Neural cell (in vitro differentiated cells): Measurements from ENCODE around the gene BRSK2. TPM values are rescaled to one million over a fixed set of nuclear protein-coding genes. Genes with fewer than 3 reads are reported as not detected.

Experiments used
- H2AFZ ChIP-seq: fragments of 200-600, 300-800 bp; sonication (generic), shearing (Covaris generic); 2 replicates; pipeline ENCODE4 v1.6.0; 2014; ENCODE audit warnings: low read depth, mild to moderate bottlenecking, antibody characterized with exemption, low read length, moderate library complexity
- H3F3A ChIP-seq: fragments of 200-600 bp; shearing (Covaris generic); 2 replicates; pipeline ENCODE4 v1.6.1; 2016; ENCODE audit warnings: mild to moderate bottlenecking, moderate library complexity, mixed read lengths, antibody characterized with exemption, low read length; ENCODE audit not compliant: insufficient read depth, poor library complexity, severe bottlenecking
- H3K27ac ChIP-seq: fragments of 200-600, 300-800 bp; sonication (generic), shearing (Covaris generic); 2 replicates; pipeline ENCODE4 v1.5.1; 2014; ENCODE audit warnings: mild to moderate bottlenecking, low read length, moderate library complexity
- H3K27me3 ChIP-seq: fragments of 300-800, 200-600 bp; sonication (generic), shearing (Covaris generic); 2 replicates; pipeline ENCODE4 v1.6.0; 2014; ENCODE audit warnings: mild to moderate bottlenecking, low read depth, low read length, moderate library complexity; ENCODE audit not compliant: insufficient read depth
- H3K36me3 ChIP-seq: fragments of 300-800, 200-600 bp; sonication (generic), shearing (Covaris generic); 2 replicates; pipeline ENCODE4 v1.5.1; 2014; ENCODE audit warnings: mild to moderate bottlenecking, antibody characterized with exemption, low read length, moderate library complexity; ENCODE audit not compliant: insufficient read depth
- H3K4me2 ChIP-seq: fragments of 300-800, 200-600 bp; sonication (generic), shearing (Covaris generic); 2 replicates; pipeline ENCODE4 v1.6.0; 2014; ENCODE audit warnings: mild to moderate bottlenecking, low read length
- H3K4me3 ChIP-seq: fragments of 300-800, 200-600 bp; sonication (generic), shearing (Covaris generic); 2 replicates; pipeline ENCODE4 v1.5.1; 2014; ENCODE audit warnings: mild to moderate bottlenecking, low read length, moderate library complexity
- H3K79me2 ChIP-seq: fragments of 200-600 bp; shearing (Covaris generic); replicated peaks from 2 replicates; pipeline ENCODE4 v1.6.0; 2014; ENCODE audit warnings: mild to moderate bottlenecking, low read length, moderate library complexity; ENCODE audit not compliant: insufficient read depth
- H3K9ac ChIP-seq: fragments of 300-800, 200-600 bp; sonication (generic), shearing (Covaris generic); 2 replicates; pipeline ENCODE4 v1.6.1; 2016; ENCODE audit warnings: mild to moderate bottlenecking, low read length, mixed read lengths
- H3K9me2 ChIP-seq: fragments of 200-600 bp; shearing (Covaris generic); 2 replicates; pipeline ENCODE4 v1.6.1; 2016; ENCODE audit warnings: mild to moderate bottlenecking, low read length, mixed read lengths; ENCODE audit not compliant: insufficient read depth
- H3K9me3 ChIP-seq: fragments of 200-600, 300-800 bp; sonication (generic), shearing (Covaris generic); 2 replicates; pipeline ENCODE4 v1.6.1; 2016; ENCODE audit warnings: mild to moderate bottlenecking, mixed run types, low read length, moderate library complexity, mixed read lengths
- H4K20me1 ChIP-seq: fragments of 200-600 bp; shearing (Covaris generic); 2 replicates; pipeline ENCODE4 v1.6.1; 2016; ENCODE audit warnings: mild to moderate bottlenecking, mixed run types; ENCODE audit not compliant: insufficient read depth
- CTCF ChIP-seq: fragments of 450-650 bp; IDR thresholded peaks from 2 replicates; pipeline ENCODE4 v1.5.1; 2014; ENCODE audit warnings: antibody characterized with exemption, mild to moderate bottlenecking, moderate library complexity; ENCODE audit not compliant: poor library complexity, severe bottlenecking
- EZH2 ChIP-seq: fragments of 200-600, 300-800 bp; shearing (Covaris generic), sonication (generic); IDR thresholded peaks from 2 replicates; pipeline ENCODE4 v1.6.1; 2014; ENCODE audit warnings: antibody characterized with exemption, low read length, borderline replicate concordance, mild to moderate bottlenecking; ENCODE audit not compliant: insufficient read depth, poor library complexity, severe bottlenecking
- MXI1 ChIP-seq: fragments of 450-650 bp; conservative IDR thresholded peaks from 2 replicates; pipeline ENCODE4 v1.6.1; 2014; ENCODE audit warnings: antibody characterized with exemption, mild to moderate bottlenecking; ENCODE audit not compliant: poor library complexity, severe bottlenecking
- POLR2AphosphoS5 ChIP-seq: IDR thresholded peaks from 2 replicates; pipeline ENCODE4 v1.6.1; 2012
- RAD21 ChIP-seq: fragments of 450-650 bp; conservative IDR thresholded peaks from 2 replicates; pipeline ENCODE4 v1.6.1; 2014; ENCODE audit warnings: antibody characterized with exemption, mild to moderate bottlenecking, moderate library complexity
- SMC3 ChIP-seq: fragments of 450-650 bp; conservative IDR thresholded peaks from 2 replicates; pipeline ENCODE4 v1.6.1; 2014; ENCODE audit warnings: antibody characterized with exemption, mild to moderate bottlenecking, moderate library complexity; ENCODE audit not compliant: poor library complexity
- TAF1 ChIP-seq: IDR thresholded peaks from 2 replicates; pipeline ENCODE4 v1.6.1; 2012; ENCODE audit warnings: low read depth
- polyA plus RNA-seq: library from polyadenylated mRNA; depleted of rRNA; stranded (reverse); fragments of >200 nt; gene quantifications from 2 replicates; pipeline ENCODE4 v1.2.3, GENCODE V29; 2014
- TF ChIP-seq, protein P1 (sequence below): IDR thresholded peaks from 2 replicates; pipeline ENCODE4 v1.6.1; 2012; ENCODE audit warnings: borderline replicate concordance

The BRSK2 gene
- polyA plus RNA-seq, 1 donor from 2014 or later: 47.5 TPM

DNA sequence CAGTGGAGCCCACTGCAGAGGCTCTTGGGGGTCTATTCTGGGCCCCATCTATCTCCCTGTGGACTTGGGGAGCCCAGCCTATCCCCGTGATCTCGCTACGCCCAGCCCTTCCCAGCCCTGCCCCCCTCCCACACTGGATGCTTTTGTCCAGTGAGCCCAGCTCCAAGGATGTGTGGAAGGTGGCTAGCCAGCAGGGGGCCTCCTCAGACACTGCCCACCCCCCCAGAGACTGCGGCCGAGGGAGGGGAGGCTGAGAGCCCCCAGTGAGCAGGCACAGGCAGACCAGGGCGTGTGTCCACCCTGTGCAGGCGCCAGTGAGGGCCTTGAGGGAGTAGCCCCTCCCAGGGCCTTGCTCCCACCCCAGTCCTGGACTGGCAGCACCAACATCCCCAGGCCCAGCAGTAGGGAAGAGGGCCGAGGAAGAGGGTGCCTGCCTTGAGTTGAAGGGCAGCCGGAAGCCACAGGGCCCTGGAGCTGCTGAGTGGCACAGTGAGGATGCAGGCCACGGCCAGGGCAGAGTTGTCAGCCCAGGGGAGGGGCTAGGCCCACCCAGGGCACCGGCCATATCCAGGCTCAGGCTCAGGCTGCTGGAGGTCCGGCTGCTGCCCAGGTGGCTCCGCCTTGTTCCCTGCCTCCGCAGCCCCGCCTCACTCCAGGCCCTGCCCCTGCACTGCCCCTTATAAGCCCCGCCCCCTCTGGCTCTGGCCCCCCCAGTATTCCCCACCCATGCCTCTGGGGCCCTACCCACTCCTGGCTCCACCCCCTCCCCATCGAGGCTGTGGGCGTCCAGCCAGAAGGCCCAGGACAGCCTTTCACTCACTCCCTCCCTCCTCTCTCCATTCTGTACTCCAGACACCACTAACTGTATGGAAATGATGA, 68.8 kb downstream of the BRSK2 start:
- TF ChIP-seq MXI1: no peak
- peak; percentile 10 for TF ChIP-seq CTCF
- no peak overlapping the region for H2AFZ ChIP-seq

GRCh38 chr11:1459219-1459575, 69.5 kb downstream of the BRSK2 start:
- Histone ChIP-seq H3F3A (no peaks in the 10 kb centered on the region), H3K36me3 (no peaks in the 10 kb centered on the region), H3K9ac (no peak overlapping the region), H4K20me1 (no peaks in the 10 kb centered on the region), H3K4me2 (no peak overlapping the region), H3K27ac (no peak overlapping the region), H3K4me3 (no peak overlapping the region), H3K27me3 (no peaks in the 10 kb centered on the region), H3K9me2 (no peaks in the 10 kb centered on the region), H3K79me2 (no peaks in the 10 kb centered on the region), H3K9me3 (no peaks in the 10 kb centered on the region), H2AFZ (no peak overlapping the region)
- TF ChIP-seq POLR2AphosphoS5: no peak

More for the DNA sequence above, 68.8 kb downstream of the BRSK2 start:
- H4K20me1 ChIP-seq: no peaks in the 10 kb centered on the region
- no peaks in the 10 kb centered on the region for H3K9me2 ChIP-seq
- H3K9me3 ChIP-seq: no peaks in the 10 kb centered on the region
- no peaks in the 10 kb centered on the region for H3K27me3 ChIP-seq
- no peak overlapping the region for H3K9ac ChIP-seq
- no peaks in the 10 kb centered on the region for H3K79me2 ChIP-seq
- H3K27ac ChIP-seq: no peak overlapping the region
- no peaks in the 10 kb centered on the region for H3F3A ChIP-seq
- no peak overlapping the region for H3K4me2 ChIP-seq
- H3K36me3 ChIP-seq: no peaks in the 10 kb centered on the region
- H3K4me3 ChIP-seq: no peak overlapping the region

DNA sequence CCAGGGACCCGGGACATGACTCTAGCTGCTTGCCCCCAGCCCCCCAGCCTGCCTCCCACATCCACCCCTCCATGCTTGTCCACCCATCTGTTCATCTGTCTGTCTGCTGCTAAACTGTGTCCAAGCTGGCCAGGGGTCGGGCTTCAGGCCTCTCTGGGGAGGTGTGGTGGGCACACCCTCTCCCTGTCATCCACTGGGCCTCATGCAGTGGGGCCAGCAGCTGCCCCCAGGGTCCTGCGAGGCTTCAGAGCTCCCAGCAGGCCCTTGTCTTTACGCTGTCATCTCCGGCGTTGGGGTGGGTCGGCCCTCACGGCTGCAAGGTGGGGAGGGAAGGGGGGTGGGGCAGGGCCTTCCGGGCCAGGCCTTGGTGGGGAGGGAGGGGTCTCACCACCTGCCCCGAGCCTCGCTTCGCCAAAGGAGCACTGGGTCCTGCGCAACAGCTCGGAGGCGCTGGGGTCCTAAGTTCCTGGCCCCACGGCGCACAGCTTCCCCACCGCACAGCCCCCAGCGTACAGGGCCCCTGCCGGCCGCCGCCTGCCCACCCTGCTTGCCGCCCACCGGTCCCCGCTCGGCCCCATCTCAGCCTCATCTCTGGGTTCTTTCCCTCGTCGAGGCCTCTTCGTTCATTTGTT, 70.1 kb downstream of the BRSK2 start:
- Histone ChIP-seq H4K20me1 (no peaks in the 10 kb centered on the region), H3K4me2 (no peak overlapping the region), H3K27me3 (no peaks in the 10 kb centered on the region), H3K27ac (no peak overlapping the region), H3K36me3 (no peaks in the 10 kb centered on the region), H3K79me2 (no peaks in the 10 kb centered on the region), H3K9me3 (no peaks in the 10 kb centered on the region), H3K4me3 (no peak overlapping the region), H3K9ac (no peak overlapping the region), H3F3A (no peaks in the 10 kb centered on the region), H2AFZ (no peak overlapping the region), H3K9me2 (no peaks in the 10 kb centered on the region)
- TF ChIP-seq POLR2AphosphoS5 (no peak), RAD21 (no peak), MXI1 (no peak), EZH2 (no peak), CTCF (no peak), TAF1 (no peak), SMC3 (no peak)
- TF ChIP-seq, protein P1, sequence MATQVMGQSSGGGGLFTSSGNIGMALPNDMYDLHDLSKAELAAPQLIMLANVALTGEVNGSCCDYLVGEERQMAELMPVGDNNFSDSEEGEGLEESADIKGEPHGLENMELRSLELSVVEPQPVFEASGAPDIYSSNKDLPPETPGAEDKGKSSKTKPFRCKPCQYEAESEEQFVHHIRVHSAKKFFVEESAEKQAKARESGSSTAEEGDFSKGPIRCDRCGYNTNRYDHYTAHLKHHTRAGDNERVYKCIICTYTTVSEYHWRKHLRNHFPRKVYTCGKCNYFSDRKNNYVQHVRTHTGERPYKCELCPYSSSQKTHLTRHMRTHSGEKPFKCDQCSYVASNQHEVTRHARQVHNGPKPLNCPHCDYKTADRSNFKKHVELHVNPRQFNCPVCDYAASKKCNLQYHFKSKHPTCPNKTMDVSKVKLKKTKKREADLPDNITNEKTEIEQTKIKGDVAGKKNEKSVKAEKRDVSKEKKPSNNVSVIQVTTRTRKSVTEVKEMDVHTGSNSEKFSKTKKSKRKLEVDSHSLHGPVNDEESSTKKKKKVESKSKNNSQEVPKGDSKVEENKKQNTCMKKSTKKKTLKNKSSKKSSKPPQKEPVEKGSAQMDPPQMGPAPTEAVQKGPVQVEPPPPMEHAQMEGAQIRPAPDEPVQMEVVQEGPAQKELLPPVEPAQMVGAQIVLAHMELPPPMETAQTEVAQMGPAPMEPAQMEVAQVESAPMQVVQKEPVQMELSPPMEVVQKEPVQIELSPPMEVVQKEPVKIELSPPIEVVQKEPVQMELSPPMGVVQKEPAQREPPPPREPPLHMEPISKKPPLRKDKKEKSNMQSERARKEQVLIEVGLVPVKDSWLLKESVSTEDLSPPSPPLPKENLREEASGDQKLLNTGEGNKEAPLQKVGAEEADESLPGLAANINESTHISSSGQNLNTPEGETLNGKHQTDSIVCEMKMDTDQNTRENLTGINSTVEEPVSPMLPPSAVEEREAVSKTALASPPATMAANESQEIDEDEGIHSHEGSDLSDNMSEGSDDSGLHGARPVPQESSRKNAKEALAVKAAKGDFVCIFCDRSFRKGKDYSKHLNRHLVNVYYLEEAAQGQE: no peak
